Measurements from ENCODE around the gene KRTAP9-3.
"Not testable (repeated sequence)": the region's sequence is repeated elsewhere in the genome, so short reads cannot be mapped to it uniquely, and the experiment has no call there.

The KRTAP9-3 gene

GRCh38 chr17:41251261-41251660 lies 19.0 kb downstream of the KRTAP9-3 start:
- no peak for DNase-seq

DNA sequence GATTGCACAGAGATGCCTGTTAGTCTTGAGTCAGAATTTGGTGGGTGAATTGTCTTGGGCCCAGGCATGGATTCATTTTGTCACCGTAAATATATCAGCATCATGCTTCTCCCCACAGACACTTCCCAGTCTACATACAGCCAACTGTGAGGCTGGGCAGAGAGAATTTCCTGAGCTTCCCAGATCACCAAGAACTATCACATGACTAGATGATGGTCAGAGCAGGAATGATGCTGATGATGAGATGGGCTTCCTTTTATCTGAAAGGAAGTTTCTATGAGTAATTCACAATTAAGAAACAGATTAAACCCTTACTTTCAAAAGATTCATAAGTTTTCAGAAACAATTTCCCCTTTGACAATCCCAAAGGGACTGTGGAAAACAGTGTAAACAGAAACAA lies 22.6 kb downstream of the KRTAP9-3 start:
- DNase-seq: no peak

- not testable (repeated sequence) for DNase-seq
Measured at GRCh38 chr17:41255381-41256290, 23.4 kb downstream of the KRTAP9-3 start, which contains the start of gene KRTAP9-9. Gene KRTAP9-9 (plus strand): TSS chr17:41255384.

GRCh38 chr17:41256291-41256685 lies 24.0 kb downstream of the KRTAP9-3 start:
- DNase-seq: no peak

DNA sequence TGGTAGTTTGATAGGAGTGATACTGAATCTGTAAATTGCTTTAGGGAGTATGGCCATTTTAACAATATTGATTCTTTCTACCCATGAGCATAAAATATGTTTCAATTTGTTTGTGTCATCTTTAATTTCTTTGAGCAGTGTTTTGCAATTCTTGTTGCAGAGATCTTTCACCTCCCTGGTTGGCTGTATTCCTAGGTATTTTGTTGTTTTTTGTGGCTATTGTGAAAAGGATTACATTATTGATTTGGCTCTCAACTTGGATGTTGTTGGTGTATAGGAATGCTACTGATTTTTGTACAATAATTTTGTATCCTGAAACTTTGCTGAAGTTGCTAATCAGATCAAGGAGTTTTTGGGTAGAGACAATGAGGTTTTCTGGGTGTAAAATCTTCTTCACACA lies 26.2 kb downstream of the KRTAP9-3 start:
- DNase-seq: no peak

DNA sequence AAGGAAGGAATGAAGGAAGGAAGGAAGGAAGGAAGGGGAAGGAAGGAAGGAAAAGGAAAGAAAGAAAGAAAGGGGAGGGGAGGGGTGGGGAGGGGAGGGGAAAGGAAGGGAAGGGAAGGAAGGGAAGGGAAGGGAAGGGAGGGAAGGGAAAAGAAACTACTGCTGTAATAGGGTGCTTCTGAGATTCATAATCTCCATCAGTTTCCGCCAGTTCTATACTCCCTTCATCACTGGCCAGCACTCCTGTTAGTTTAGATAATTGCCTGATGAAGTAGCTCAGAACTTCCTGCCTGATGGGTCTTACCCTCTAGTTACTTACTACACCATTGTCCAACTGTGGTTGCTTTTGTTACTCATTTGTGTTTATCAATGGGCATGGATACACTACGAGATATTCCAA lies 31.0 kb downstream of the KRTAP9-3 start:
- DNase-seq: no peak

GRCh38 chr17:41264599-41264998 lies 32.4 kb downstream of the KRTAP9-3 start:
- no peak for DNase-seq

GRCh38 chr17:41265078-41265477 lies 32.8 kb downstream of the KRTAP9-3 start, which contains the start of gene KRTAP9-6:
Gene KRTAP9-6 (plus strand): TSS chr17:41265378. CDS start chr17:41265378, 0 bp downstream.
- no peak for DNase-seq

DNA sequence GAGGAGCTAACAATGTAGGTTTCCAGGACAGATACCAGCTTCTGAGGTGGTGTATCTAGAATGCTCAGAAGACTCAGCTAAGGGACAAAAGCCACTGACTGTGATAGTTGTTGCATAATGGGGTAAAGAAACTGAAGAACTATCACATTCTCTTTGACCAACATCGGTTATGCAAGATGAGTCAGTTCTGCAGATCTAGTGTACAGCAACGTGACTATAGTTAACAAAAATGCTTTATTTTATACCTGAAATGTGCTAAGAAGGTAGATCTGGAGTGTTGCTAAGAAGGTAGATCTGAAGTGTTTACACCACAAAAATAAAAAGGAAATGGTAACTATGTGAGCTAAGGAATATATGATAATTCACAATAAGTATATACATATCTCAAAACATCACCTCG lies 35.5 kb downstream of the KRTAP9-3 start:
- no peak for DNase-seq

- DNase-seq: not testable (repeated sequence)
Measured at GRCh38 chr17:41271323-41271722, 39.1 kb downstream of the KRTAP9-3 start.

DNA sequence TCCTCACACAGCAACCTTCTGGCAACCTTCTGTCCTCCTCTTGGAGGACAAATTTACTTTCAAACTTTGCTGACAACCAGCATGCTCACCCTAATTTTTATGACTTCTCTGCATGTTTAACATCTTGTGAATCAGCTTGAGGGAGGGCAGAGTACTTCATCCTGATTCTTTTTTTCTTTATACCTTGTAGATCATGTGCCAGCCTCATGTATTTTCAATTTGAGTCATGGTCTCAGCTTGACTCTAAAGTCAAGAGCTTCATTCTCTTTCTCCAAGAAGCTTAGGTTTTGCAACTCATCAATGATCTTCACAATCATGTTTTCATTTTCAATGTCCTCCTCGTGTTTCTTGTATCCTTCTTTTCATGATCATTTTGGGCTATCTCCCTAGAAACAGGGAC lies 39.6 kb downstream of the KRTAP9-3 start:
- DNase-seq: no peak

DNA sequence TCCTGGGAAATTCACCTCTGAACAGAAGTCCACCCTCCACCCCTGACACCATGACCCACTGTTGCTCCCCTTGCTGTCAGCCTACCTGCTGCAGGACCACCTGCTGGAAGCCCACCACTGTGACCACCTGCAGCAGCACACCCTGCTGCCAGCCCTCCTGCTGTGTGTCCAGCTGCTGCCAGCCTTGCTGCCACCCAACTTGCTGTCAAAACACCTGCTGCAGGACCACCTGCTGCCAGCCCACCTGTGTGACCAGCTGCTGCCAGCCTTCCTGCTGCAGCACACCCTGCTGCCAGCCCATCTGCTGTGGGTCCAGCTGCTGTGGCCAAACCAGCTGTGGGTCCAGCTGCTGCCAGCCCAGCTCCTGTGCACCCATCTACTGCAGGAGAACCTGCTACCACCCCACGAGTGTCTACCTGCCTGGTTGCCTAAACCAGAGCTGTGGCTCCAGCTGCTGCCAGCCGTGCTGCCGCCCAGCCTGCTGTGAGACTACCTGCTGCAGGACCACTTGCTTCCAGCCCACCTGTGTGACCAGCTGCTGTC lies 43.5 kb downstream of the KRTAP9-3 start, which contains the start of gene KRTAP9-7:
KRTAP9-7 (plus strand) TSS at position 51 of the 543 bp plus-strand sequence; CDS start at position 51, 0 bp downstream.
- DNase-seq: not testable (repeated sequence)

DNA sequence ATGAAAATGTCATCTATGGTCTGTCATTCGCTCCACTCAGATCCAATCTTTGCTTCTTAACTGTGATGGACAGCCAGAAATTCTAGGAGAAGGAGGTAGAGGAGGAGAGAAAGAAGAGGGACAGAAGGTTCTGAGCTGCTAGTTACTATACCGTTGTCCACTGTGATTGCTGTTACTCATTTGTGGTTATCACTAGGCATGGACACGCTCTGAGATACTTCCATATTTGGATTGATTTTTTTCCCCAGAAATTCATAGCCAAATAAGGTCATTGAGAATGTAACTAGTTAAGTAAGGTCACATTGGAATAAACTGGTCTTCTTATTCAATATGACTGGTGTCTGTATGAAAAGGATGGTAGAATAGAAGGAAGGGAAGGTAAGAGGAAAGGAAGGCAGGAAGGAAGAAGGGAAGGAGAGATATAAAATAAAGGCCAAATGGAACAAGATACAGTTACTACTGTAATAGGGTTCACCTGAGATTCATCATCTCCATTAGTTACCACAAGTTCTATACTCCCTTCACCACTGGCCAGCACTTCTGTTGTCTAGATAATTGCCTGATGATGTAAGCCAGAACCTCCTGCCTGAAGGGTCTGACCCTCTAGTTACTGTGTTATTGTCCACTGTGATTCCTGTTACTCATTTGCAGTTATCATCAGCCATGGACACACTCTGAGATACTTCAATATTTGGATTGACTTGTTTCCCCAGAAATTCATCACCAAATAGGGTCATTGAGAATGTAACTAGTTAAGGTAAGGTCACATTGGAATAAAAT lies 46.1 kb downstream of the KRTAP9-3 start:
- DNase-seq: no peak
